DMS53 treated with DMSO at 0.1 percent for 48 hours (cell line): ENCODE measurements around the gene PSG4.
"Not testable (repeated sequence)": the region's sequence is repeated elsewhere in the genome, so short reads cannot be mapped to it uniquely, and the experiment has no call there.

Experiments used
- DNase-seq: peaks from one replicate; lab custom pipeline; 2025; ENCODE audit not compliant: unreplicated experiment; lab: John Stamatoyannopoulos, UW

The PSG4 gene

DNA sequence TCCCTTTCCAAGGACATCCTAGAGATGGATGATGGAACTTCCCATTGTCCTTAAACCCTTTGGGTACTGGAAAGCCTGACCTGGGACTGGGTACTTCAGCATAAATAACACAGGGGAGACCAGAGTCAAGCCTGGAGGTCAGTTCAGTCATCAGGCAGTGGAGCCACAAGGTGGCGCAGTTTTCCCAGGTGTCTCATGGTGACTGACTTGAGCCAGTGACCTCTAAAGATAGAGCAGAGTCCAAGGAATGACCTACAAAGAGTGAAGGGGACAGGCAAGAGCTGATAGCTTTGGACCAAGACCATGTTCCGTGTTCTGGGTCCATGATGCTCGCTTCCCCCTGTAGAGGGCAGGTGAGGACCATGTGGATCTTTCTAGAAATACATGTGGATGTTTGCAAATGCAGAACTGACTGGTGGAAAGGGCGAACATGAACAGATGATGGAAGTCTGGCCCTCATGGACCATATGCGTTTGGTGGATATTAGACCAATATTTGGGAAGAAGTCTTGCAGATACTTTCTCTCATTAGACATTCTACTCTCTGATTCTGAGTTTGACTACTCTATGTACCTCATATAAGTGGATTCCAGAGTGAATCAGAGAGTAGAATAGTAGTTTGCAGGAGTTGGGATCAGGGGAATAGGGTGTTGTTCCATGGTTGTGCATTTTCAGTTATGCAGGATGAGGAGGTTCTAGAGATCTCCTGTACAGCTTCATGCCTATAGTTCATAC lies 6.6 kb downstream of the PSG4 start:
- DNase-seq, result not testable (repeated sequence)

DNA sequence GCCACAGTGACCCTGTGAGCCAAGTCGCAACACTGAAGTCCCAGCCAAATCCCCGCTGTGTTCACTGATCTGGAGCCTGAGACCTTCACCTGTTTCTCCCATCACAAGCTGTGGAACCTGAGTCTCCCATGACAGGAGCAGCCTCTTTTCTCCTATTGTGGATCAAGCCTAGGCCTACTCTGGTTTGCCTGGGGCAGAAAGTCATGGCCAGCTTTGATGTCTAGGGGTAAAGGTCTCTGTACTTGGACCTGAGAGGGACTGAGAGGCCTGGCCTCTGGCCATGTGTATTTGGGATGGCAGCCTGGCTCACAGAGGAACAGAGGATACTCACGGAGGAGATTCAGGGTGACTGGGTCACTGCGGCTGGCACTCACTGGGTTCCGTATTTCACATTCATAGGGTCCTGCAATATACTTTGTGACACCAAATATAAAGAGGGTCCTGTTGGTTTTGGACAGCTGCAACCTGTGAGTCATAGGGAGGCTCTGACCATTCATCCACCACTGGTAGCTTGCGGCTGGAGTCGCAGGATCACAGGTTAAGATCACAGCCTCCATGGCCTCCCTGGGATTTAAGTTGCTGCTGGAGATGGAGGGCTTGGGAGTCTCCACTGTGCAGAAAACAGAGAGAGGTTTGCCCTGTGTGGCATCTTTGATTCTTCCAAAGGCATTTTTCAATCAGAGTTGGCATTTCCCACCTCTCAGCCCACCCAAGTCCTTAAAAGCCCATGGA lies 7.6 kb downstream of the PSG4 start:
- DNase-seq, result not testable (repeated sequence)

DNA sequence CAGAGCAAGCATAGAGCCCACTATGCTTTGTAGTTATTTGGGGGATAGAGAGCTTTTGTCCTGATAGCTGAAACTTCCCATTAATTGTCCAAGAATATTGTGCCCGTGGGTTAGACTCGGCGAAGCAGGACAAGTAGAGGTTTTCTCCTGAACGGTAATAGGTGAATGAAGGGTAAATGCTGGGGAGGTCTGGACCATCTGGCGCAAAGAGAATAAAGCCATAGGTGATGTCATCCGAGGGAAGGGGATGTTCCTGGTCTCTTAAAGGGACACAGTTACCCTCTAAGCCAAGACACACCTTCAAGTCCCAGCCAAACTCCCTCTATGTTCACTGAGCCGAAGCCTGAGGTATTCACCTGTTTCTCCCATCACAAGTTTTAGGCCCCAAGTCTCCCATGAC lies 11.0 kb downstream of the PSG4 start:
- DNase-seq, result not testable (repeated sequence)

DNA sequence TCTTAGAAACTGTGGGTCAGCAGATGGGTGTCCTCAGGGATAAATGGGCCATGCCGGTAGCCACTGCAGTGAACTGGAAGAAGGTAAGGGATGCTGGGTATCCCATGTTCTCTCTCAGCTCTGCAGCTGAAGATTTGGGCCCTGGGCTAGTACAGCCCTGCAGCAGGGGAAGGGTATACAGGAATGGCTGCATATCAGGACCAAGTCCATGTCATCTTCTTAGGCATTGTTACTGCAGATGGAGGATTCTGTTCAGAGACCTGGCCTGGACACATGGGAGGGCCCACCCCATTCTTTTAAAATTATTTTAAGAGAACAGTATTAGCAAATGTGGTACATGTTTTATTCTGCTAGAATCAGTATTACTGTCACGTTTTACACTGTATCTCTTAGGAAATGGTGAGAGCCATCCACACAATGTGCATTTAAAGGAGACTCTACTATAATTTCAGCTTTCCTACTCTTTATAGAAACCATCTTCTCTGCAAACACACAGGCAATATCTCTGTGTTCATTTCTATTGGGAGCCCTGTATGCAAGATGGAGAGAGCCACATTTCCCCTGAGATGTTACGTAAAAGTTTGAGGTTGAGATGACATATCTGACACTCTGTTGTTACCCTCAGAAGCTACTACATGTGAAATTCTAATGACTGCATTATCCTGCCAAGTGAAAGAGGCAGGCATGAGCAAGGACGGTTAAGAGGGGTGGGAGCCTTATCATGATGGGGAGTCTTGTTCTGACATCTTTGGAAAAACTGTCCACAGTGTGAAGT lies 12.9 kb downstream of the PSG4 start:
- DNase-seq, result not testable (repeated sequence)

DNA sequence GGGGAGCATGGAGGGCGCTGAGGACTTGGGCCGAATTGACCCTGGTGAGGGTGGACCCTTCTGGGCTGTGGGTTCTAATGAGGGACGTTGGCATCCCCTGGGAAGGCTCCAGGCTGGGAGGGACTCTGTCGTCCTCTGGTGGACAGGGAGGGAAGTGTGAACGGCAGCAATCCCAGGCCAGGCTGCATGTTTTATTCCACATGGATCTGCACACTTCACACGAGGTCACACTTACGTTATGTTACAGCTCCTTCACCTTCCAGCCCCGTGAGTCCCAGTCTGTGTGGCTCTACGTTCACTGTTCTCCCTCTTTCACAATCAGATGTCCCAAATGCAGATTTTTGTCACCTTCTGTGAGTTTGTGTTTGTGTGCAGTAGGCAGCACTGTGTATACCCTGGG lies 17.3 kb downstream of the PSG4 start:
- not testable (repeated sequence) for DNase-seq

DNA sequence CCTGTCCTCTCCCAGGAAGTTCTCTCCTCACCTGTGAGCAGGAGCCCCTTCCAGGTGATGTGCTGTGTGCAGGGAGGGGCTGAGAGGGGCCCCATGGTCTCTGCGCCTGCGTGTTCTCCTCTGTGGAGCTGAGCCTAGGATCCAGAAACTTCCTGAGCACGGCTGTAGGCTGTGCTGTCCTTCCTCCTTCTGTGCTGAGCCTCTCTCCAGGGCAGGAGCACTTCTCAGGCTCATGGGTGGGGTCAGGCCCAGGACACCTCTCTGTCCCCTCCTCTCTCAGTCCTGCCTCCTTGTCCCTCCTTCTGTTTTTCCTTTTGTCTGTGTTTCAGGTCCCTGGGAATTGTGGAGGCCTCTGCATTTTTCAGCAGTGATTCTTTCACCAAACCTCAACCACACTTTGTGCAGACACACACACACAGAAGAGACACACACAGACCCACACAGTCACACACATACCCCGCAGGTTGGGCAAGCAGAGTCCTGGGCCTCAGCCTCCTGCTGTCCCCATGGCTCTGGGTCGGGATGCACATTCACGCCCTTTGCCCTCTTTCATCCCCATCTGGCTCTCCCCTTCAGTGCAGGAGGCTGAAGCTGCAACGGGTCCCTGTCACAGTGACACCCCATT lies 19.0 kb downstream of the PSG4 start, which contains the start of gene PSG5:
TSS of gene PSG5 (minus strand) at position 226 of the 625 bp plus-strand sequence. CDS start at position 95, 131 bp downstream.
- not testable (repeated sequence) for DNase-seq

DNA sequence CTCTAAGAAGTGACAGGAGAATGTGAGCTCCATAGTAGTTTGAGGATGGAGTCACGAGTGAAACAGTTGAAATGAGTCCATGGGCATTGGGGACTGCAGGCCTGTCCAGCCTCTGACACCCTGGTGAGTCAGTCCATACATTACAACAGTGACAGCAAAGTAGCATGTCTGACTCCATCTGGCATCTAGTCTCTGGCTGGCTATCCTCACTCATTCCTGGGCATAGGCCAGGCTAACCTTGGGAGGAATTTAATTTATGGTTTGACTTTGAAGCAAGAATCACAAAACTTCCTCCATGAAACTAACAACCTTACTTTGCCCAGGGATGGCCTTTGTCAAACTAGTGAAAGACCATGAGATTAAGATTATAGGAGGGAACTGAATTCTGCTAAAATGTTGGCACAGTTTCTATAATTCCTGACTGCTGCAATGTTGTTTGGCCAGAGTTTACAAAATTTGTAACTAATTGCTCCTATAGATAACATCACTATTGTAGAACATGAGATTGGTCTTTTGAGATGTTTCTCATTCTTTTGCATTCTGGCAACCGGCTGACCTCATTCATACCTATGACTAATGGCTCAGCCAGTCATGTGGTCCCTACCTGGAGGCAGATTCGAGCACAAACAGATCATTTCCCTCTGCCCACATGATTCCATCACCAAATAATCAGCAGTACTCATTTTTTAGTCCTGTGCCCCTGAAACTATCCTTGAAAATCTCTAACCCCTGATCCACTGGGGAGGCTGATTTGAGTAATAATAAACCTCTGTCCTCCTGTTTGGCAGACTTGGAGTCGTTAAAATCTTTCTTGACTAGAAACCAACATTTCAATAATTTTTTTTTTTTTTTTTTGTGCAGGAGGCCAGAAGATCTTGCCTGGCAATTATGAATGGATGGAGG lies 23.3 kb downstream of the PSG4 start:
- not testable (repeated sequence) for DNase-seq

DNA sequence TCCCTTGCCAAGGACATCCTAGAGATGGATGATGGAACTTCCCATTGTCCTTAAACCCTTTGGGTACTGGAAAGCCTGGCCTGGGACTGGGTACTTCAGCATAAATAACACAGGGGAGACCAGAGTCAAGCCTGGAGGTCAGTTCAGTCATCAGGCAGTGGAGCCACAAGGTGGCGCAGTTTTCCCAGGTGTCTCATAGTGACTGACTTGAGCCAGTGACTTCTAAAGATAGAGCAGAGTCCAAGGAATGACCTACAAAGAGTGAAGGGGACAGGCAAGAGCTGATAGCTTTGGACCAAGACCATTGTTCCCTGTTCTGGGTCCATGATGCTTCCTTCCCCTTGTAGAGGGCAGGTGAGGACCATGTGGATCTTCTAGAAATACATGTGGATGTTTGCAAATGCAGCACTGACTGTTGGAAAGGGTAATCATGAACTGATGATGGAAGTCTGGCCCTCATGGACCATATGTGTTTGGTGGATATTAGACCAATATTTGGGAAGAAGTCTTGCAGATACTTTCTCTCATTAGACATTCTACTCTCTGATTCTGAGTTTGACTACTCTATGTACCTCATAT lies 25.8 kb downstream of the PSG4 start:
- DNase-seq, result not testable (repeated sequence)

DNA sequence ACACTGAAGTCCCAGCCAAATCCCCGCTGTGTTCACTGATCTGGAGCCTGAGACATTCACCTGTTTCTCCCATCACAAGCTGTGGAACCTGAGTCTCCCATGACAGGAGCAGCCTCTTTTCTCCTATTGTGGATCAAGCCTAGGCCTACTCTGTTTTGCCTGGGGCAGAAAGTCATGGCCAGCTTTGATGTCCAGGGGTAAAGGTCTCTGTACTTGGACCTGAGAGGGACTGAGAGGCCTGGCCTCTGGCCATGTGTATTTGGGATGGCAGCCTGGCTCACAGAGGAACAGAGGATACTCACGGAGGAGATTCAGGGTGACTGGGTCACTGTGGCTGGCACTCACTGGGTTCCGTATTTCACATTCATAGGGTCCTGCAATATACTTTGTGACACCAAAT lies 26.9 kb downstream of the PSG4 start:
- not testable (repeated sequence) for DNase-seq

DNA sequence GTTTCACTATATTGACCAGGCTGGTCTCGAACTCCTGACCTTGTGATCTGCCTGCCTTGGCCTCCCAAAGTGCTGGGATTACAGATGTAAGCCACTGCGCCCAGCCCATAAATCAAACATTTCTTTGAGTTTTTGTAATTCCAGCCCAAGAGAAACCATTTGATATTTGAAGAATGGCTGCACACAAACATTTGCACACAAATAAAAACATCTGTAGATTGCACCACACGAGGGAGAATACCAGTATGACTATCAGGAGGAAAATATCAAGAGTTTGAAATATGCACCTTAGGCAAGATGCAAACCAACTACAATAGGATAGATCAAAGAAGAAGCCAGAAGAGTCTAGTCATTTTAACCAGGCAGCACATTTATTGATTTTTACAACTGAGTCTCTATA lies 39.5 kb downstream of the PSG4 start:
- not testable (repeated sequence) for DNase-seq

DNA sequence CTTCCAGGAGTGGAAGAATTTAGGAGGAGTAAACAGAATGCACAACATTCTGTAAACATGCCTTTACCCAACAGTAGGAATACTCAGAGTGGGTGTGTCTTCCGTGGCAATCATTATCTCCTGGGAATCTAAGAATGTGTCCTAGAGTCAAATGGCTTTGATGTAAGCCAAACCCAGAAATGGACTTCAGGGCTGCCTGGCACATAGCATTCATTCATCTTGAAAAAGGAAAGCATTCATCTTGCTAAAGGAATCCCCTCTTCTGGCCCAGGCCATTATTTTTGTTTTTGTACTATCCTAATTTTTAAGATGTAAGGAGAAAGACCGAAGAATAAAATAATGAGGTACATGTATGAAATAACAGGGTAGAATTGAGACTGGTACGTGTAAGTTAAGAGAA lies 42.3 kb downstream of the PSG4 start:
- not testable (repeated sequence) for DNase-seq

DNA sequence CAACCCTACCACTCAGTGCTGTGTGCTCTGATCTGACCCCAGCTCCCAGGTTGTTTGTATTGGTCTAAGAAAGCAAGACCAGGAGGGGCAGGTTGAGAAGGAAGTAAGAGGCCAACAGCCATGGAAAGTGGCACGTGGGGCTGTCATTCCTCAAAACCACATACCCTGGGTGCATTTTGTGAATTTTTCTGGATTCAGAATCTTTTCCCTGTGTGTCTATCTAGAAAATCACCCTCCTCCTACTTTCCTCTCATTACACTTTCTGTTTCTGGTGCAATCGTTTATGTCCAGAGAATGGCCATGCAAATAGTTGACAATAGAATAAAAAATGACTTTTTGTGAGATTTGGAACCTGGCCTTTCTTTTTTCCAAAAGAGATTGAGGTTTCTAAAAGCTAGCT lies 43.2 kb downstream of the PSG4 start:
- not testable (repeated sequence) for DNase-seq

DNA sequence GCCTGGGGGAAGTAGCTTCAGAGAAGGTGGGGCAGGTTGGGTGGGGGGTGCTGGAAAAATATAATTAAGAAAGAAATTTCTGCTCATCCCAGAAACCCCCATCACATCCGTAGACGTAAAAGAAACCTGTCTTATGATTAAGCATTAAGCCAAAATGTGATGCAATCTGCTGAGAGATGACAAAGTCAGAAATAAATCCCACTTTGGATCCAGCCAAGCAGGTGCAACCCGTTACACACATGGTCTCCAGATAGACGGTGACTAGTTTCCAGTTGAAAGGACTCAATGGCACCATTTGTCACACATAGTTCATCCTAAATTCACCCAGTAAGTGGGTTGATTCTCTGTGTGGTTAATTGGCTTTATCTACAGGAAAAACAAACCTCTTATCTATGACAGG lies 53.2 kb downstream of the PSG4 start:
- DNase-seq, result no peak

DNA sequence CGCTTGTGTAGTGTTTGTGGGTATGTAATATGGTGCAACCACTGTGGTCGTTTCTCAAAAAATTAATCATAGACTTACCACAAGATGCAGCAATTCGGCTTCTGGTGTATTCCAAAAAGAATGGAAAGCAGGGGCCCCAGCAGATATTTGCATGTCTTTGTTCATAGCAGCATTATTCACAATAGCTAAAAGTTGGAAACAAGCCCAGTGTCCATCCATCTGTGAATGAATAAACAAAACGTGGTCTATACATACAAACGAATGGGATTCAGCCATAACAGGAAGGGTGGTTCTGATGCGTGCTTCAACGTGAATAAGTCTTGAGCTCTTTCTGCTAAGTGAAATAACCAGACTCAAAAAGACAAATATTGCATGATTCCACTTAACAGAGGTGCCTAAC lies 55.6 kb downstream of the PSG4 start:
- DNase-seq, result not testable (repeated sequence)

DNA sequence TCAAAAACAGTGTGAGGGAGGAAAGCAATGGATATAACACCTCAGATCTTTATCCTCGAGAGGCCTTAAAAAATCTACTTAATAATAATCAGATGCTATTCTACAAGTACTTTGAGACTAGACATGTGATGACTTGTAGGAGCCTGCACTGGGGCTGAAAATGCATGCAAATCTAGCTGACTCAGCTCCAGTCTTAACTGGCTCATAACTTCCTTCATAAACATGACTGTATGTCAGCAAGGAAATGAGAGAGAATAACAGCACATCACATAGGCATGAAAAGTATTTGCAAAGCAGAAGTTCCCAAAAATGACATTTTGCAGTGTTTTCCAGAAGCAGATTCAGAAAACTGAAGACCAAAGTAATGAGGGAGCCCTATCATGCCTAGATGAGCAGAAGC lies 57.2 kb downstream of the PSG4 start:
- DNase-seq, result no peak
